ENCODE data around the gene FANCM. TPM values are rescaled to one million over a fixed set of nuclear protein-coding genes. Genes with fewer than 3 reads are reported as not detected.

FANCM gene
- total RNA-seq, 3 donors from 2014 or later, result 8.2 to 17.4 (median 8.5) TPM

GRCh38 chr14:45222485-45223262 lies 86.9 kb downstream of the FANCM start:
- intact Hi-C loops (cut with DNase I; ENCODE audit: low total_unique reads), result no loop called here
- Histone ChIP-seq H3K9me3 (no peaks in the 10 kb centered on the region), H3K4me1 (no peaks in the 10 kb centered on the region), H3K36me3 (no peaks in the 10 kb centered on the region), H3K27me3 (no peaks in the 10 kb centered on the region), H3K27ac (no peak overlapping the region), H3K4me3 (no peak overlapping the region)
- DNase-seq (ENCODE audit: low spot score in 2 of 2), result no peak
- TF ChIP-seq CTCF (IDR thresholded peaks at IDR 0.05), result no peak
- no peak for TF ChIP-seq POLR2AphosphoS5 (IDR thresholded peaks at IDR 0.05)
- TF ChIP-seq POLR2A (IDR thresholded peaks at IDR 0.05), result no peak

GRCh38 chr14:45227566-45227965 lies 91.8 kb downstream of the FANCM start:
- no peak for DNase-seq (ENCODE audit: low spot score in 2 of 2)
- H3K36me3 ChIP-seq, result peaks cover 3% of the 10 kb centered on the region
- no peaks in the 10 kb centered on the region for H3K27me3 ChIP-seq
- H3K27ac ChIP-seq, result no peak overlapping the region
- H3K9me3 ChIP-seq, result no peaks in the 10 kb centered on the region
- H3K4me1 ChIP-seq, result no peaks in the 10 kb centered on the region
- intact Hi-C loops (cut with DNase I; ENCODE audit: low total_unique reads), result no loop called here
- TF ChIP-seq POLR2A (IDR thresholded peaks at IDR 0.05), result no peak
- TF ChIP-seq CTCF (IDR thresholded peaks at IDR 0.05), result no peak
- TF ChIP-seq POLR2AphosphoS5 (IDR thresholded peaks at IDR 0.05), result no peak
- H3K4me3 ChIP-seq, result no peak overlapping the region

DNA sequence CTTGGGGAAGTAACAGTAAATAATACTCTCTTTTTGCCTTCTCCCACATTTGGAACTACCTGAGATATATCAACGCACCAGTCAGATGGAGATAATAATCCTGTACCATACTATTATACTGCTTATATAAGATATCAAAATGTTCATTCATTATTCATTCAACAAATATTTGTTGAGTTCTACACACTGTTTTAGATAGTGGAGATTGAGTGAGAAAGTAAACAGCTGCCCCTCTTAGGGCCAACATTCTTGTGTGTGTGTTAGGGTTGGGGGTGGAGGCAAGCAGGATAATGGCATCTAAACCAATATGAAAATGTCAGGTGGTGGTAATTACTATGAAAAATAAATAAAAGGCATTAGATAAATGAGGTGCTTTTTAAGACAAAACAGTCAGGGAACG lies 103.3 kb downstream of the FANCM start:
- TF ChIP-seq POLR2A (IDR thresholded peaks at IDR 0.05) (no peak), CTCF (IDR thresholded peaks at IDR 0.05) (no peak), POLR2AphosphoS5 (IDR thresholded peaks at IDR 0.05) (no peak)
- no peak overlapping the region for H3K27ac ChIP-seq
- H3K9me3 ChIP-seq, result no peaks in the 10 kb centered on the region
- no peaks in the 10 kb centered on the region for H3K27me3 ChIP-seq
- intact Hi-C loops (cut with DNase I; ENCODE audit: low total_unique reads), result no loop called here
- no peaks in the 10 kb centered on the region for H3K36me3 ChIP-seq
- no peak for DNase-seq (ENCODE audit: low spot score in 2 of 2)
- no peaks in the 10 kb centered on the region for H3K4me1 ChIP-seq
- H3K4me3 ChIP-seq, result no peak overlapping the region

GRCh38 chr14:45242706-45243105 lies 107.0 kb downstream of the FANCM start:
- Histone ChIP-seq H3K36me3 (no peaks in the 10 kb centered on the region), H3K27ac (peak overlapping the region; percentile 15 to 35), H3K4me3 (peak overlapping the region in 2 of 3 donors; percentile 9 to 40), H3K9me3 (no peaks in the 10 kb centered on the region), H3K27me3 (no peaks in the 10 kb centered on the region), H3K4me1 (no peaks in the 10 kb centered on the region)
- TF ChIP-seq POLR2AphosphoS5 (IDR thresholded peaks at IDR 0.05) (no peak), CTCF (IDR thresholded peaks at IDR 0.05) (no peak), POLR2A (IDR thresholded peaks at IDR 0.05) (no peak)
- no peak for DNase-seq (ENCODE audit: low spot score in 2 of 2)
- intact Hi-C loops (cut with DNase I; ENCODE audit: low total_unique reads), result loop anchor here (1.0 kb wide), 1 partner anchor 14 kb away; no protein-coding TSS in a partner anchor

- no peak for DNase-seq (ENCODE audit: low spot score in 2 of 2)
- no peak for TF ChIP-seq POLR2AphosphoS5 (IDR thresholded peaks at IDR 0.05)
- TF ChIP-seq CTCF (IDR thresholded peaks at IDR 0.05), result no peak
- TF ChIP-seq POLR2A (IDR thresholded peaks at IDR 0.05), result no peak
- no peak overlapping the region for H3K4me3 ChIP-seq
- H3K36me3 ChIP-seq, result no peaks in the 10 kb centered on the region
- H3K9me3 ChIP-seq, result no peaks in the 10 kb centered on the region
- H3K4me1 ChIP-seq, result no peaks in the 10 kb centered on the region
- intact Hi-C loops (cut with DNase I; ENCODE audit: low total_unique reads), result no loop called here
- H3K27me3 ChIP-seq, result no peaks in the 10 kb centered on the region
- H3K27ac ChIP-seq, result no peak overlapping the region
Measured at GRCh38 chr14:45246151-45246550, 110.4 kb downstream of the FANCM start.

All from breast epithelium (tissue), 4 donors.